DOHH2 (cell line): ENCODE measurements around the gene CCBE1.

Experiments used
- H3F3A ChIP-seq: fragments of 200-600 bp; sonication (generic), shearing (Covaris generic); 2 replicates; pipeline ENCODE4 v1.6.0; 2016; ENCODE audit warnings: antibody characterized with exemption, mild to moderate bottlenecking; ENCODE audit not compliant: control insufficient read depth, insufficient read depth
- H3K27ac ChIP-seq: fragments of 200-600 bp; sonication (generic); 2 replicates; pipeline ENCODE4 v1.5.1; 2014; ENCODE audit warnings: low read depth, mild to moderate bottlenecking, low read length, moderate library complexity
- H3K27me3 ChIP-seq: fragments of 200-600 bp; sonication (generic); 2 replicates; pipeline ENCODE4 v1.6.1; 2014; ENCODE audit warnings: mild to moderate bottlenecking, low read length, mixed read lengths; ENCODE audit not compliant: control insufficient read depth
- H3K36me3 ChIP-seq: fragments of 200-600 bp; sonication (generic); 2 replicates; pipeline ENCODE4 v1.6.1; 2014; ENCODE audit warnings: mild to moderate bottlenecking, low read length, moderate library complexity, mixed read lengths; ENCODE audit not compliant: control insufficient read depth
- H3K4me1 ChIP-seq: fragments of 200-600 bp; sonication (generic); 2 replicates; pipeline ENCODE4 v1.6.1; 2014; ENCODE audit warnings: mild to moderate bottlenecking, low read length, mixed read lengths; ENCODE audit not compliant: control insufficient read depth
- H3K4me2 ChIP-seq: fragments of 200-600 bp; sonication (generic); 2 replicates; pipeline ENCODE4 v1.6.0; 2014; ENCODE audit warnings: mild to moderate bottlenecking, low read length, moderate library complexity
- H3K4me3 ChIP-seq: fragments of 200-600 bp; sonication (generic); 2 replicates; pipeline ENCODE4 v1.5.1; 2014; ENCODE audit warnings: mild to moderate bottlenecking, low read length, mixed read lengths
- H3K79me2 ChIP-seq: fragments of 200-600 bp; sonication (generic); 2 replicates; pipeline ENCODE4 v1.6.1; 2014; ENCODE audit warnings: mild to moderate bottlenecking, low read length, mixed read lengths; ENCODE audit not compliant: control insufficient read depth
- H3K9me2 ChIP-seq: fragments of 200-600 bp; sonication (generic); replicated peaks from 2 replicates; pipeline ENCODE4 v1.6.1; 2014; ENCODE audit warnings: mild to moderate bottlenecking, low read length, mixed read lengths; ENCODE audit not compliant: control insufficient read depth
- H3K9me3 ChIP-seq: fragments of 200-600 bp; sonication (generic); 2 replicates; pipeline ENCODE4 v1.6.1; 2014; ENCODE audit warnings: antibody characterized with exemption, low read length, mixed read lengths; ENCODE audit not compliant: control insufficient read depth, insufficient read depth
- H4K20me1 ChIP-seq: fragments of 200-600 bp; sonication (generic); 2 replicates; pipeline ENCODE4 v1.6.0; 2014; ENCODE audit warnings: low read depth, mild to moderate bottlenecking, antibody characterized with exemption, low read length, moderate library complexity; ENCODE audit not compliant: control insufficient read depth, insufficient read depth
- EZH2phosphoT487 ChIP-seq: fragments of 200-600 bp; sonication (generic); IDR thresholded peaks from 2 replicates; pipeline ENCODE4 v1.6.1; 2017; ENCODE audit warnings: borderline replicate concordance, mild to moderate bottlenecking, antibody characterized with exemption, low read length, moderate library complexity, mixed read lengths
- TF ChIP-seq, protein P1 (sequence below): fragments of 200-600 bp; sonication (generic); IDR thresholded peaks from one replicate; pipeline ENCODE4 v1.5.1; 2014; ENCODE audit warnings: antibody characterized with exemption, mild to moderate bottlenecking, low read depth, low read length; ENCODE audit not compliant: poor library complexity, severe bottlenecking

Gene CCBE1

DNA sequence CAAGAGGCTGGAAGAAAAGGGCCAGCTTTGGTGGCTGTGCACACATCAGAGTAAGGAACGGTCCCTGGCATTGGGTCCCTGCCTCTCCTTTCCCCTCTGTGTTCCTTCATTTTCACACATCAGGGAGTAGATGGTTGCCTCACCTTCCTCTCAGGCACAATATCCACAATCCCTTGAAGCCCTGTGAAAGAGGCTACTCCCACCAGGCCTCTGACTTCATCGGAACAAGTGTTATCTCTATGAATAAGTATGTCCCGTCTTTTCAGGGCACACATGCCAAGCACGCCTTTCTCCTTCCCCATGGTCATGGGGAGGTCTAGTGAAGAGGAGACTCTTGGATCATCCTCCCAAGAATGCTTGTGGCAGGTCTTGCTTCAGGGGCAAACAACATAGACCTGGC lies 277.0 kb downstream of the CCBE1 start:
- Histone ChIP-seq H3K79me2 (no peaks in the 10 kb centered on the region), H3F3A (no peaks in the 10 kb centered on the region), H4K20me1 (no peaks in the 10 kb centered on the region), H3K4me1 (no peaks in the 10 kb centered on the region), H3K27ac (no peak overlapping the region), H3K36me3 (no peaks in the 10 kb centered on the region), H3K4me2 (no peak overlapping the region), H3K4me3 (no peak overlapping the region), H3K9me3 (no peaks in the 10 kb centered on the region), H3K27me3 (peaks cover 10% of the 10 kb centered on the region), H3K9me2 (no peaks in the 10 kb centered on the region)
- TF ChIP-seq EZH2phosphoT487, result no peak
- TF ChIP-seq, protein P1, sequence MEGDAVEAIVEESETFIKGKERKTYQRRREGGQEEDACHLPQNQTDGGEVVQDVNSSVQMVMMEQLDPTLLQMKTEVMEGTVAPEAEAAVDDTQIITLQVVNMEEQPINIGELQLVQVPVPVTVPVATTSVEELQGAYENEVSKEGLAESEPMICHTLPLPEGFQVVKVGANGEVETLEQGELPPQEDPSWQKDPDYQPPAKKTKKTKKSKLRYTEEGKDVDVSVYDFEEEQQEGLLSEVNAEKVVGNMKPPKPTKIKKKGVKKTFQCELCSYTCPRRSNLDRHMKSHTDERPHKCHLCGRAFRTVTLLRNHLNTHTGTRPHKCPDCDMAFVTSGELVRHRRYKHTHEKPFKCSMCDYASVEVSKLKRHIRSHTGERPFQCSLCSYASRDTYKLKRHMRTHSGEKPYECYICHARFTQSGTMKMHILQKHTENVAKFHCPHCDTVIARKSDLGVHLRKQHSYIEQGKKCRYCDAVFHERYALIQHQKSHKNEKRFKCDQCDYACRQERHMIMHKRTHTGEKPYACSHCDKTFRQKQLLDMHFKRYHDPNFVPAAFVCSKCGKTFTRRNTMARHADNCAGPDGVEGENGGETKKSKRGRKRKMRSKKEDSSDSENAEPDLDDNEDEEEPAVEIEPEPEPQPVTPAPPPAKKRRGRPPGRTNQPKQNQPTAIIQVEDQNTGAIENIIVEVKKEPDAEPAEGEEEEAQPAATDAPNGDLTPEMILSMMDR, result no peak

DNA sequence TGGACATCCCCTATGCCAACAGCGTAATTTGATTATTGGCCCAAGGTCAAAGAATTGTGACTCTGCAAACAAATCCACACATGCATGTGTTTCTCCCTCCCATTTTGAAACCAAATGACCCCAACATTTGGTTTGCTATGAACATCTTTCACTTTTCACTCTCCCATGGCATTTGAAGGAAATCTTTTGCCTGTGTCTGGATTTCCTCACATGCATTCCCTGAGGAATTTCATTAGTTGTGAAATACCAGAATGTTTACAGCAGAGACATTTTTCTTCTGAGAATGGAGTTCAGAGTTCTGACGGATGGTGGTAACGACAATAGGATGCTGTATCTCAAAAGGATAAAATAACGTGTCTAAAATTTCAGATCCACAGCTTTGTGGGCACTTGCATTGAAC lies 277.8 kb downstream of the CCBE1 start:
- Histone ChIP-seq H3K4me2 (no peak overlapping the region), H3K79me2 (no peaks in the 10 kb centered on the region), H3K36me3 (no peaks in the 10 kb centered on the region), H3K9me2 (no peaks in the 10 kb centered on the region), H3K9me3 (no peaks in the 10 kb centered on the region), H4K20me1 (no peaks in the 10 kb centered on the region), H3K4me1 (no peaks in the 10 kb centered on the region), H3K4me3 (no peak overlapping the region), H3K27me3 (peaks cover 10% of the 10 kb centered on the region), H3F3A (no peaks in the 10 kb centered on the region), H3K27ac (no peak overlapping the region)
- no peak for TF ChIP-seq EZH2phosphoT487
- TF ChIP-seq, protein P1, result no peak

DNA sequence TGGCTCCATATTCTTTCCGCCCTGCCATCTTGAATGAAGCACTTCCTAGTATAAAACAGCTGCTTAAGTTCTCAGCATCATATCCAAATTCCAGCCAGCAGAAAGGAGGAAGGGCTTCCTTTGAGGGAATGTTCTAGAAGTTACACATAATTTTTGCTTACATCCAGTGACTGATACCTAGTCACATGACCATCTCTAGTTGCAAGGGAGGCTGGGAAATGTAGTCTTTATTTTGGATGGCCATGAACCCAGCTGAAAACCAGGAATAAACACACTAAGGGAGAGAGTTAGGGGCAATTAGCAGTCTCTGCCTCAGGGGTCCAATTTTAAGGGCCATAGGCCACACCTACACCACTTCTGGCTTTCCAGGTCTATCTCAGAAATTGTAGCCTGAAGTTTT lies 280.4 kb downstream of the CCBE1 start:
- Histone ChIP-seq H4K20me1 (no peaks in the 10 kb centered on the region), H3K4me1 (no peaks in the 10 kb centered on the region), H3K9me2 (no peaks in the 10 kb centered on the region), H3F3A (no peaks in the 10 kb centered on the region), H3K4me2 (no peak overlapping the region), H3K79me2 (no peaks in the 10 kb centered on the region), H3K27ac (no peak overlapping the region), H3K36me3 (no peaks in the 10 kb centered on the region), H3K9me3 (no peaks in the 10 kb centered on the region), H3K4me3 (no peak overlapping the region), H3K27me3 (peaks cover under 1% of the 10 kb centered on the region; the same call in 1 of the 2 replicates)
- TF ChIP-seq, protein P1, result no peak
- no peak for TF ChIP-seq EZH2phosphoT487

DNA sequence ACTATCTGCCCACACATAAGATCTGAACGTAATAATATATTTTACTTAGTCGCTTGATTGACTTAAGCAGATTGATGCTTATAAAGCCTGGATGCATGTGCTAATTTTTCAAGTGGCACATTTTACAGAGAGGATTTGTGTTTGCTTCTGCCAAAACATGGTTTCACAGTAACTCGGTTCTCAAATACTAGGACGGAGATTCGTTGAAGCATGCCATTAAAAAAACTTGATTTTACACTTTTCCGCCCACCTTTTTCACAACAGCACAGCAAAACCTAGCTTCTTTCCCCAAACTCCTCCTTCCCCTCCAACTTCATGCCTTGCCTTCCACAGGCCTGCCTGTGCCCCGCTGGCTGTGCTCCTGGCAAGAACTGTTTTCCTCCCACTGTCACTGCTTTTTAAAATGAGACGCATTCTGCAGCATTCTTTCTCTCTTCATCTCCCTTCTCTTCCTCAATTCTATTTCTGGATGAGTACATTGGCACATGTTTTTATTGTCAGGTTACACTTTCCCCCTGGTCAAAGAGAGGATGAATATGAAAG lies 283.0 kb downstream of the CCBE1 start:
- Histone ChIP-seq H3K79me2 (no peaks in the 10 kb centered on the region), H4K20me1 (no peaks in the 10 kb centered on the region), H3K4me3 (no peak overlapping the region), H3K4me2 (no peak overlapping the region), H3K36me3 (no peaks in the 10 kb centered on the region), H3K4me1 (no peaks in the 10 kb centered on the region), H3K27me3 (no peaks in the 10 kb centered on the region), H3F3A (no peaks in the 10 kb centered on the region), H3K9me2 (no peaks in the 10 kb centered on the region), H3K27ac (no peak overlapping the region), H3K9me3 (no peaks in the 10 kb centered on the region)
- TF ChIP-seq, protein P1, result no peak
- TF ChIP-seq EZH2phosphoT487, result no peak
